HG02970 (cell line): ENCODE results near the gene PRKN.
"Not testable (repeated sequence)": the region's sequence is repeated elsewhere in the genome, so short reads cannot be mapped to it uniquely, and the experiment has no call there.

ENCODE experiments used
- ATAC-seq: cut with Tn5 transposase; IDR thresholded peaks from one replicate; pipeline ENCODE4 v1.9.1; 2021; ENCODE audit warnings: mild to moderate bottlenecking, moderate library complexity, moderate number of reproducible peaks; ENCODE audit not compliant: unreplicated experiment, low FRiP score

PRKN gene

GRCh38 chr6:162560891-162561290 is 166.7 kb downstream of the PRKN start:
- no peak for ATAC-seq

- no peak for ATAC-seq
Measured at GRCh38 chr6:162554531-162554930, 173.0 kb downstream of the PRKN start.

GRCh38 chr6:162546905-162547304 is 180.7 kb downstream of the PRKN start:
- ATAC-seq: no peak

- no peak for ATAC-seq
Measured at GRCh38 chr6:162543221-162543620, 184.3 kb downstream of the PRKN start.

GRCh38 chr6:162541019-162541601 is 186.5 kb downstream of the PRKN start:
- no peak for ATAC-seq

- no peak for ATAC-seq
Measured at GRCh38 chr6:162539321-162539720, 188.2 kb downstream of the PRKN start.

- ATAC-seq: no peak
Measured at GRCh38 chr6:162538643-162539064, 188.9 kb downstream of the PRKN start.

- ATAC-seq: no peak
Measured at GRCh38 chr6:162533009-162533400, 194.6 kb downstream of the PRKN start.

- no peak for ATAC-seq
Measured at GRCh38 chr6:162532283-162533008, 195.1 kb downstream of the PRKN start.

- ATAC-seq: not testable (repeated sequence)
Measured at GRCh38 chr6:162531391-162531790, 196.2 kb downstream of the PRKN start.

GRCh38 chr6:162528538-162528937 is 199.0 kb downstream of the PRKN start:
- no peak for ATAC-seq

- no peak for ATAC-seq
Measured at GRCh38 chr6:162526960-162527359, 200.6 kb downstream of the PRKN start.

GRCh38 chr6:162525181-162525580 is 202.4 kb downstream of the PRKN start:
- ATAC-seq: no peak

- ATAC-seq: no peak
Measured at GRCh38 chr6:162512744-162513143, 214.8 kb downstream of the PRKN start.

GRCh38 chr6:162497389-162497788 is 230.2 kb downstream of the PRKN start:
- ATAC-seq: no peak

GRCh38 chr6:162493917-162494316 is 233.6 kb downstream of the PRKN start:
- ATAC-seq: no peak

- ATAC-seq: no peak
Measured at GRCh38 chr6:162491637-162492036, 235.9 kb downstream of the PRKN start.

GRCh38 chr6:162489101-162489976 is 238.2 kb downstream of the PRKN start:
- no peak for ATAC-seq

- no peak for ATAC-seq
Measured at GRCh38 chr6:162488444-162488843, 239.1 kb downstream of the PRKN start.

- no peak for ATAC-seq
Measured at GRCh38 chr6:162485464-162485863, 242.1 kb downstream of the PRKN start.

GRCh38 chr6:162481938-162482337 is 245.6 kb downstream of the PRKN start:
- ATAC-seq: no peak
